Loucy (cell line): ENCODE data around the gene NOXA1.

Source experiments
- H2AFZ ChIP-seq: fragments of 200-600 bp; sonication (generic); 2 replicates; pipeline ENCODE4 v1.6.0; 2016; ENCODE audit warnings: antibody characterized with exemption, mild to moderate bottlenecking, low read length, moderate library complexity
- H3F3A ChIP-seq: fragments of 200-600 bp; 2 replicates; pipeline ENCODE4 v1.6.0; 2016; ENCODE audit warnings: antibody characterized with exemption, low read depth, mild to moderate bottlenecking
- H3K27me3 ChIP-seq: fragments of 200-600 bp; sonication (generic); 2 replicates; pipeline ENCODE4 v1.6.1; 2014; ENCODE audit warnings: low read length, mild to moderate bottlenecking; ENCODE audit not compliant: insufficient read depth, poor library complexity, severe bottlenecking
- H3K36me3 ChIP-seq: fragments of 200-600 bp; sonication (generic); 2 replicates; pipeline ENCODE4 v1.6.1; 2016; ENCODE audit warnings: low read length; ENCODE audit not compliant: insufficient read depth
- H3K4me1 ChIP-seq: fragments of 200-600 bp; sonication (generic); 2 replicates; pipeline ENCODE4 v1.5.1; 2014; ENCODE audit warnings: low read length, mild to moderate bottlenecking; ENCODE audit not compliant: insufficient read depth, poor library complexity, severe bottlenecking
- H3K4me2 ChIP-seq: fragments of 200-600 bp; sonication (generic); 2 replicates; pipeline ENCODE4 v1.6.0; 2014; ENCODE audit warnings: antibody characterized with exemption, low read length, low read depth, mild to moderate bottlenecking; ENCODE audit not compliant: poor library complexity, severe bottlenecking
- H3K4me3 ChIP-seq: fragments of 200-600 bp; sonication (generic); 2 replicates; pipeline ENCODE4 v1.5.1; 2014; ENCODE audit warnings: low read length, mild to moderate bottlenecking, mixed read lengths; ENCODE audit not compliant: poor library complexity, severe bottlenecking
- H3K79me2 ChIP-seq: fragments of 200-600 bp; sonication (generic); 2 replicates; pipeline ENCODE4 v1.6.1; 2014; ENCODE audit warnings: low read length; ENCODE audit not compliant: insufficient read depth
- H3K9ac ChIP-seq: fragments of 200-600 bp; sonication (generic); 2 replicates; pipeline ENCODE4 v1.6.0; 2014; ENCODE audit warnings: mild to moderate bottlenecking, low read depth, low read length, moderate library complexity; ENCODE audit not compliant: poor library complexity, severe bottlenecking
- H3K9me2 ChIP-seq: fragments of 200-600 bp; sonication (generic); replicated peaks from 2 replicates; pipeline ENCODE4 v1.6.1; 2016; ENCODE audit warnings: low read depth, low read length, mixed read lengths
- H3K9me3 ChIP-seq: fragments of 200-600 bp; sonication (generic); 2 replicates; pipeline ENCODE4 v1.6.1; 2014; ENCODE audit warnings: mild to moderate bottlenecking, antibody characterized with exemption, low read length, low read depth; ENCODE audit not compliant: insufficient read depth
- H4K20me1 ChIP-seq: fragments of 200-600 bp; sonication (generic); 2 replicates; pipeline ENCODE4 v1.6.0; 2014; ENCODE audit warnings: antibody characterized with exemption, low read length, mild to moderate bottlenecking; ENCODE audit not compliant: insufficient read depth, poor library complexity, severe bottlenecking
- EZH2phosphoT487 ChIP-seq: fragments of 200-600 bp; IDR thresholded peaks from 2 replicates; pipeline ENCODE4 v1.6.1; 2018; ENCODE audit warnings: antibody characterized with exemption, mild to moderate bottlenecking, moderate library complexity, borderline replicate concordance
- TF ChIP-seq, protein P1 (sequence below): fragments of 200-600 bp; sonication (generic); conservative IDR thresholded peaks from 2 replicates; pipeline ENCODE4 v1.5.1; 2014; ENCODE audit warnings: mild to moderate bottlenecking, antibody characterized with exemption, low read length

NOXA1 gene

DNA sequence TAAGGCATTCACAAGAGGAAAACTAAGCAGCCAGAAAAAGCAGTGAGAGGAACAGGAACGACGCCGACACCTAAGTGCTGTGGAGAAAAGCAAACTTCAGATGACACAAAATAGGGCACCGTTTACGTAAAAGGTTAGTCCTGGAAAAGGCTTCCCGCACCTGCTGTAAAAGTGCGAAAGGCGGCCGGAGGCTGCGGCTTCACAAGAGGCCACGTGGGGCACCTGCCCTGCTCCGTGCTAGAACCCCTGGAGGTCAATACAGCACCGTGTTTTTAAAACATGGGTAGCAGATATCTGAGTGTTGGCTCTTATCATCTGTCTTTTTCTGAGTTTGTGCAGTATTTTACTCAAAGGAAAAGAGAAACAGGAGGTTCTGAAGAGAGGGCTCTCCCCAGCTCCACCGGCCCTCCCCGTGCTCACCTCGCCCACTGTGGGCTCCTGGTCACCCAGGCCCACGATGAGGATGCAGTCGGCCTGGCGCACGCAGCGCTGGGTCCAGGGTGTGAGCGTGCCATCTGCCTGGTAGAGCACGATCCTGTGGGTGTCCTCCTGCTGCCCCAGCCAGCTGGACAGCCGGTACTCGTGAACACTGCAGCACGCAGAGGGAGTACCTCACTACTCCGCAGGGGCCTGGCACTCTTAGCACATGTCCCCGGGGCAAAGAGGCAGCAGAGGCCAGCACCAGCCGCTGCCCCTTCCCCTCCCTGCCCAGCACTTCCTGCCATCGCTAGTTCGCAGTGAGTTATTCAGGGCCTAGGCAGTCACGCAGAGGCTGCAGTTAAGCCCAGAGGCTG, 56.9 kb downstream of the NOXA1 start:
- Histone ChIP-seq H3K9me3 (peaks cover 15% of the 10 kb centered on the region; the same call in 1 of the 2 replicates), H3K4me2 (no peak overlapping the region), H3K4me1 (no peaks in the 10 kb centered on the region), H3K9ac (no peak overlapping the region), H4K20me1 (no peaks in the 10 kb centered on the region), H3K36me3 (no peaks in the 10 kb centered on the region), H3K9me2 (no peaks in the 10 kb centered on the region), H3K79me2 (no peaks in the 10 kb centered on the region), H3K27me3 (no peaks in the 10 kb centered on the region), H3F3A (no peaks in the 10 kb centered on the region), H2AFZ (no peak overlapping the region), H3K4me3 (no peak overlapping the region)
- no peak for TF ChIP-seq EZH2phosphoT487
- TF ChIP-seq, protein P1, sequence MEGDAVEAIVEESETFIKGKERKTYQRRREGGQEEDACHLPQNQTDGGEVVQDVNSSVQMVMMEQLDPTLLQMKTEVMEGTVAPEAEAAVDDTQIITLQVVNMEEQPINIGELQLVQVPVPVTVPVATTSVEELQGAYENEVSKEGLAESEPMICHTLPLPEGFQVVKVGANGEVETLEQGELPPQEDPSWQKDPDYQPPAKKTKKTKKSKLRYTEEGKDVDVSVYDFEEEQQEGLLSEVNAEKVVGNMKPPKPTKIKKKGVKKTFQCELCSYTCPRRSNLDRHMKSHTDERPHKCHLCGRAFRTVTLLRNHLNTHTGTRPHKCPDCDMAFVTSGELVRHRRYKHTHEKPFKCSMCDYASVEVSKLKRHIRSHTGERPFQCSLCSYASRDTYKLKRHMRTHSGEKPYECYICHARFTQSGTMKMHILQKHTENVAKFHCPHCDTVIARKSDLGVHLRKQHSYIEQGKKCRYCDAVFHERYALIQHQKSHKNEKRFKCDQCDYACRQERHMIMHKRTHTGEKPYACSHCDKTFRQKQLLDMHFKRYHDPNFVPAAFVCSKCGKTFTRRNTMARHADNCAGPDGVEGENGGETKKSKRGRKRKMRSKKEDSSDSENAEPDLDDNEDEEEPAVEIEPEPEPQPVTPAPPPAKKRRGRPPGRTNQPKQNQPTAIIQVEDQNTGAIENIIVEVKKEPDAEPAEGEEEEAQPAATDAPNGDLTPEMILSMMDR = no peak

DNA sequence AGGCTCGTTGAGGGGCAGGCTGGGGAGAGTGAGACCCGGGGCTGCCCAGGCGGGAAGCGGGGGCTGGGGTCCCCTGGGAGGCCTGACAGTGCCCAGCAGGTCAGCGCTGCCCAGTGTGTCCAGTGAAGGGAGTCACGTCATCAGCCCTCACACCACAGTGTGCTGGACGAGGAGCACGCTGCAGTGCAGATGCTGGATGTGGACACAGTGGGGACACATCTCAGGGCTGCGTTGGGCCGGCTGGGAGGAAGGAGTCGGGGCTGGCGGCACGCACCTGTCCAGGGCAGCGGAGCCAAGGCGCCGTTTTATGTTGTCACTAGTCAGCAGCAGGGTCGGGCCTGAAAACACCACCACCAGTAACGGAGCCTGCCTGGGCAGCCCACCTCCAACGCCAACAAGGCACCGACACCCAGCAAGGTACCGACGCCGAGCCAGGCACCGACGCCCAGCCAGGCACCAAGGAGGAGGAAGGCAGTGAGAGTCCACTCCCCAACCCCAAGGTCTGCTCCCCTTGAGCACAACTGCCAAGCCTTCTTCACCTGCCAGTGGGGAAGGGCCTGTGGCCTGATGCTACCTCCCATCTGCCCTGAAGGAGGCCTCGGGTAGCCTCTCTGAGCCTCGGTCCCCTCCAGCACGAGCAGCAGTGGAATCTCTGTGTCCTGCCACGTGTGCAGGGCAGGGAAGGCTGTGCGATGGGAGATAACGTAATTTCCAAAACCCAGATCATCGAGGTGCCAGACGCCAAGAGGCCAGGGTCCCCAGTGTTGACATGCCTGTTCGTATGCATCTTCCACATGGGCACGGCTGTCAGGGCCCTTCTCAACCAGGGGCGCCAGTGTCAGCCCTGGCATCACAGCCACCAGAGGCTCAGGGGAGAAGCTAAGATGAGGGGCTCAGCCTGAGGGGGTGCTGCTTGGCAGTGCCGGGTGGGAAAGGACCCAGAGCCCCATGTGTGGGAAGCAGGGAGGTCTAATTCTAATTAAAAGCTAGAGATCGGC, 57.8 kb downstream of the NOXA1 start:
- no peak for TF ChIP-seq EZH2phosphoT487
- TF ChIP-seq, protein P1 = no peak
- H3K4me1 ChIP-seq = no peaks in the 10 kb centered on the region
- no peaks in the 10 kb centered on the region for H3K36me3 ChIP-seq
- no peaks in the 10 kb centered on the region for H4K20me1 ChIP-seq
- H3K79me2 ChIP-seq = no peaks in the 10 kb centered on the region
- H3K9me3 ChIP-seq = peaks cover 9% of the 10 kb centered on the region; the same call in 1 of the 2 replicates
- no peaks in the 10 kb centered on the region for H3F3A ChIP-seq
- H2AFZ ChIP-seq = no peak overlapping the region
- H3K4me3 ChIP-seq = no peak overlapping the region
- H3K9ac ChIP-seq = no peak overlapping the region
- H3K27me3 ChIP-seq = no peaks in the 10 kb centered on the region
- H3K4me2 ChIP-seq = no peak overlapping the region
- H3K9me2 ChIP-seq = no peaks in the 10 kb centered on the region

DNA sequence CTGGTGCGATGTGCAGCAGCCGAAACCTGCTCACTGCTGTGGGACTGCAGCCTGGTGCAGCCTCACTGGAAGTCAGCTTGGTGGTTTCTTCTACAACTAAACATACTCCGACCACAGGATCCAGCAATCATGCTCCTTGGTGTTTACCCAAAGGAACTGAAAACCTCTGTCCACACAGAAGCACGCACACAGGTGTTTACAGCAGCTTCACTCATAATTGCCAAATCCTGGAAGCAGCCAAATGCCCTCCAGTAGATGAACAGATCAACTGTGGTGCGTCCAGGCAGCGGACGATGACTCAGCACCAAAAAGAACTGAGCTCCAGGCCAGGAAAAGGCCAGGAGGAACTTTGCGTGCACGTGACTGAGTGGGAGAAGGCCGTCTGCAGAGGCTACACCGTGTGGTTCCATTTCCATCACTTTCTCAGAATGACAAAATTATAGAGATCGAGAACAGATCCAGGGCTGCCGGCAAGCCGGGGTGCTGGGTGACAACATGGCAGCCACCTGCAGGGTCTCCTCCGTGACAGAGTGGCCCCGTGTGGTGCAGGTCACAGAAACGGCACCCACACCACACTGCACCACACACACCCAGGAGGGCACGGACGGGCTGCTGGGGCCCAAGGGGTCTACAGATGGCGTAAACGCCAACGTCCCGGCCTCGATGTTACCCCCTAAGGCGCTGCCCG, 59.0 kb downstream of the NOXA1 start:
- no peaks in the 10 kb centered on the region for H3K4me1 ChIP-seq
- TF ChIP-seq, protein P1 = no peak
- TF ChIP-seq EZH2phosphoT487 = no peak
- no peaks in the 10 kb centered on the region for H3K36me3 ChIP-seq
- no peaks in the 10 kb centered on the region for H3K9me2 ChIP-seq
- H2AFZ ChIP-seq = no peak overlapping the region
- no peak overlapping the region for H3K4me3 ChIP-seq
- no peaks in the 10 kb centered on the region for H3K9me3 ChIP-seq
- H3K27me3 ChIP-seq = no peaks in the 10 kb centered on the region
- no peaks in the 10 kb centered on the region for H3K79me2 ChIP-seq
- no peaks in the 10 kb centered on the region for H3F3A ChIP-seq
- H4K20me1 ChIP-seq = no peaks in the 10 kb centered on the region
- H3K4me2 ChIP-seq = no peak overlapping the region
- H3K9ac ChIP-seq = no peak overlapping the region
